Hematopoietic multipotent progenitor cell treated with erythropoietin and hydrocortisone succinate and interleukin-3 and kit ligand, for 4 days (in vitro differentiated cells): ENCODE results near the gene RBM23.

Source experiments
- DNase-seq: peaks from one replicate; pipeline ENCODE4 v3.0.0-alpha.2; 2015

RBM23 gene

DNA sequence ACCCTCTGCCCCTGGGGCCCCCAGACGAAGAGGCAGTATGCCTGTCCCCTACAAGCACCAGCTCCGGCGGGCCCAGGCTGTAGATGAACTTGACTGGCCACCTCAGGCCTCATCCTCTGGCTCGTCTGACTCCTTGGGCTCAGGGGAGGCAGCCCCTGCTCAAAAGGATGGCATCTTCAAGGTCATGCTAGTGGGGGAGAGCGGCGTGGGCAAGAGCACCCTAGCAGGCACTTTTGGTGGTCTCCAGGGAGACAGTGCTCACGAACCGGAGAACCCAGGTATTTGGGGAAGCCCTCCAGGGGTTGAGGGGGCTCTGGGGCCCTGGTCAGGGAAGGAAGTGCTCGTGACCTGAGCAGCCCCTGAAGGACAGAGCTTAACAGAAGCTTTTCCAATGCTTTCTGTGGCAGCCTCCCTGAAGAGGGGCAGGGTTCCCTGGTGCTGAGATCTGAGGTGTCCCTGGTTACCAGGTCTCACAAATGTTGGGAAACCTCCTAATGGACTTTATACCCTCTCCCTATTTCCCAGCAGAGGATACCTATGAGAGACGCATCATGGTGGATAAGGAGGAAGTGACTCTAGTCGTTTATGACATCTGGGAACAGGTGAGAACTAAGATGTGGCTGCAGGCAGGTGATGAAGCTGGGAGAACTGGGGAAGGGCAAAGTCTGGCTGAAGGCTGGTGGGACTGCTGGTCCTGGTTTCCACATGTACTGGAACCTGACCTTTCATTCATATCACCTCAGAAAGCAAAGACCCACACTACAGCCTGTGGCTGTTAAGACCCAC, 34.0 kb downstream of the RBM23 start:
- no peak for DNase-seq

GRCh38 chr14:22884076-22884737, 34.7 kb downstream of the RBM23 start:
- no peak for DNase-seq

GRCh38 chr14:22883173-22883976, 35.6 kb downstream of the RBM23 start, which contains the start of gene REM2:
Gene REM2 (plus strand): TSS chr14:22883222. CDS start chr14:22883288, 66 bp downstream.
- DNase-seq: no peak

DNA sequence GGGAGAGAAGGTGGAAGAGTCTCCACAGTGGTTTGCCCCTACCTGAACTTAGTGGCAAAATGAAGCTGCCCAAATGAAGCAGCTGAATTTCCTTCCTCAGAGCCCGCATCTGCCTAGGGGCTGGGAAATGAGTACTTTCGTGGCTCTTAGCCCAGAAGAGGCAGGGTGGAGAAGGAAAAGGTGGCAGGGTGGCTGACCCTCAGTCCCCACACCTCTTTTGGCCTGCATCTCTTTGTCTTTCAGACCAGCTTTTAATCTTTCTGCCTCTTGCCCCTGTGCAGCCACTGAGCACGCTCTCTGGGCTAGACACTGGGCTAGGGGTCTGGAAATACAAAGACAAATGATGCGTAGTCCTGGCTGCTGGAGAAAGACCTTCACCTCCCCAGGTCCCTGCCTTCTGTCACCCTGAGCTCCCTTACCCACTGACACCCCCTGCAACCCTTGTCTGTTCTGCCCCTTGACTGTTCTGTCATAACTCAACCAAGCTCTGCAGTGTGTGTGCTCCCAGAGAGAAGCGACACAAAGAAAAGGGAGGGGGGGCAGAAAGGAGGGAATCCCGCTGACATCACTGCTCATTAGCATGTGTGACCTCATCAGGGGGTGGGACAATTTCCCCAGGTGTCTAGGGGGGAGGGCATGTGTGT, 36.3 kb downstream of the RBM23 start:
- no peak for DNase-seq

DNA sequence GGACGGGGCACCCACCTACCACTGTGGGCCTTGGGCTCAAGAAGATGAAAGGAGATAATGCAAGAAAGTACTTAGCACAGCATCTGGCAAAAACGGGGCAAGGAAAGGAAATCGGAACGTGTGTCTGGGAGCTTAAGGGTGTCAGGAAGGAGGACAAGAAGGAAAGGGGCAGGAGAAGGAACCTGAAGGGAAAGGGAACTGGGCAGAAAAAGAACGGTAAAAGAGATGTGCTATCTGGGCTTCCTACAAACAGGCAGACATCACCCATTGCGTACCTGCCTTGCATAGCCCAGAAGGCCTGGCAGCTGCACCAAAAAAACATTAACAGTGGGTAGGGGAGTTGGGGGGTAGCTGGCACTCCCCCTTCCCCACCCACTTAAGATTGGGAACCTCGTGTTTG, 36.9 kb downstream of the RBM23 start:
- no peak for DNase-seq

DNA sequence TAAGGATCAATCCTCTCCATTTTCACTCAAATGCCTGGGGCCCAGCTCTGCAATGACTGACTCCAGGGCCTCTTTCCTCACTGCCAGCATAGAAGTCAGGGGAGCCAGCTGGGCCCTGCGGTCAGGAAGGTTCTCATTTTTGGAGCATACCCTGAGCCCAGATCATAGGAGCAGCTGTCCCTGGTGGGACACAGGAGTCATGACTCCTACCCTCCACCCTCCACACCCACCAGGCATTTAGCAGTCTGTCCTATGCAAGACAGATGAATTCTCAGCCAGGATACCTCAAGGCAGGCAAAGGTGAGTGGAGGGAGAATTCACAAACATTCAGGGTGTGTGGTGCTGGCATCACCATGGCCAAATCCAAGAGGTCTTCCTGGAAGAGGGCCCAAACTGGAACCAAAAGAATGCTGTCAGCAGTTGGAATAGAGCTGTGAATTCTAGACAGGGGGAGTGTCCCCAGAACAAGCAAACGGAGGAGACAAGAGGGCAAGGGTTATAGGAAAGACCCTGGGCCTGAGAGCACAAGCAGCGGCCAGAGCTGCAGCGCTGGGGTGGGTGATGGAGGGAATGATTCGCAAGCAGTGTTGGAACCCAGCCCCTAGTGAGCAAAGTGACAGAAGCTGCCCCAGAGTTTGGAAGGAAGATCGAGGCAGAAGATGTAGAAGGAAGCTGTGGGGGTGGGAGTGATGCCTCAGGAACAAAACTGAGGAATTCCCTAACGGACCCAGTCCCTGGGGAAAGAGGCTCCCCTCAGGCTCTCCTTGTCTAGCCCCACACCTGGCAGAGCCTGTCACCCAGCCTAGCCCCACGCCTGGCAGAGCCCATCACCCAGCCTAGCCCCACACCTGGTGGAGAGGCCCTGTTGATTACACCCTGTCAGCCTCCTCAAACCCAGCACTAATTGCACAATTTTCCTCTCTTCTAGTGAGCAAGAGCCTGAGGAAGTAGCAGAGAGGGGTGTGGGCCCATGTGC, 40.4 kb downstream of the RBM23 start:
- DNase-seq: no peak

GRCh38 chr14:22877000-22877501, 41.9 kb downstream of the RBM23 start:
- no peak for DNase-seq

DNA sequence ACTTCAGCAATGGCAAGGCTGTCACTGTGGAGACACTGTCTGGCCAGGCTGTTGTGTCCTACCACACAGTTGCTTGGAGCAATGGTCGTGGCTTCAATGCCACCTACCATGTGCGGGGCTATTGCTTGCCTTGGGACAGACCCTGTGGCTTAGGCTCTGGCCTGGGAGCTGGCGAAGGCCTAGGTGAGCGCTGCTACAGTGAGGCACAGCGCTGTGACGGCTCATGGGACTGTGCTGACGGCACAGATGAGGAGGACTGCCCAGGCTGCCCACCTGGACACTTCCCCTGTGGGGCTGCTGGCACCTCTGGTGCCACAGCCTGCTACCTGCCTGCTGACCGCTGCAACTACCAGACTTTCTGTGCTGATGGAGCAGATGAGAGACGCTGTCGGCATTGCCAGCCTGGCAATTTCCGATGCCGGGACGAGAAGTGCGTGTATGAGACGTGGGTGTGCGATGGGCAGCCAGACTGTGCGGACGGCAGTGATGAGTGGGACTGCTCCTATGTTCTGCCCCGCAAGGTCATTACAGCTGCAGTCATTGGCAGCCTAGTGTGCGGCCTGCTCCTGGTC, 43.1 kb downstream of the RBM23 start:
- DNase-seq: no peak

GRCh38 chr14:22875003-22875747, 43.8 kb downstream of the RBM23 start:
- DNase-seq: no peak

DNA sequence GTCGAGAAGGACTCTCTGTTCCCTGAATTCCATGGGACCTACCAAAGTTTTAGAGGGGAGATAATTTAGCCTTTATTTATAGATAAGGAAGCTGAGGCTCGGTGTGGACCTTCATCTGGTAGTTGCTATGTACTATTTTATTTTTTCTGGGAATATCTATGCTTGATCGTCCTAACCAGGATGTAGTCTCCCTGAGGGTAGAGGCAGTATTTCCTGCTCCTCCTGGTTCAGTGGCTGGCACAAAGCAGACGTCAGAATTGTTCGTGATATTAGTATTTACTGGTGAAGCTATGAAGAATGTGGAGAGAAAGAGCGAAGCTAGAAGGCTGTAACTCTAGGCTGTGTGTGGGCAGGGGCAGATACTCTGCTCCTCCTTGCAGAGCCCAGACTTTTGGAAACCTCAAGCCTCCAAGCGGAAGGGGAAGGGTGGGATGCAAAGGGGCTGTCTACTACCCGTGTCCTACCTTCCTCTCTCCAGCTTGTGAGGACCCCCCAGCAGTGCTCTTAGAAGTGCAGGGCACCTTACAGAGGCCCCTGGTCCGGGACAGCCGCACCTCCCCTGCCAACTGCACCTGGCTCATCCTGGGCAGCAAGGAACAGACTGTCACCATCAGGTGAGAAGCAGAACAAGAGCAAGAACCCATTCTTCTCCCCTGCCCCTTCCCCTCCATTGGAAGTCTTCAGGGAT, 46.0 kb downstream of the RBM23 start:
- no peak for DNase-seq

DNA sequence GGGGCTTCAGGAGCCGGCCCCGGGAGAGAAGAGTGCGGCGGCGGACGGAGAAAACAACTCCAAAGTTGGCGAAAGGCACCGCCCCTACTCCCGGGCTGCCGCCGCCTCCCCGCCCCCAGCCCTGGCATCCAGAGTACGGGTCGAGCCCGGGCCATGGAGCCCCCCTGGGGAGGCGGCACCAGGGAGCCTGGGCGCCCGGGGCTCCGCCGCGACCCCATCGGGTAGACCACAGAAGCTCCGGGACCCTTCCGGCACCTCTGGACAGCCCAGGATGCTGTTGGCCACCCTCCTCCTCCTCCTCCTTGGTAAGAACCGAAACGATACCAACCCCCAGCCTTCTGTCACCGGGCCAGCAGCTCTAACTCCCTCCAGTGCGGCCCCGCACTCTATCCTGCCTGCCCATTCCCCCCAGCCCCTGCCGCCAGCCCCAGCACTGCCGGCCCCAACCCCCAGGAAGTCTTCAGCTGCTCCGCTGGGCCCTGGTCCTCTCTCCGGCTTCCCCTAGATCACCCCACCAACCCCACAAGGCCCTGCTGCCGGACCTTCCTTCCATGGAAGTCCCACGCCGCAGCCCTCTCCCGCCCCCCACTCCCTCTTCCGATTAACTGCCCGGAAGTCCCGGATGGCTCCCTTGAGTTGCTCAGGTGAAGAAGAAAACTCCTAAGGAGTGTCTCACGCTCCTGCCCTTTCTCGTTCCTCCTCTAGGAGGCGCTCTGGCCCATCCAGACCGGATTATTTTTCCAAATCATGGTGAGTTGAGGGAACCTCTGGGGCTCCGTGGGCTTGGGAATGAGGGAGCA, 46.7 kb downstream of the RBM23 start:
- DNase-seq: peak; percentile 81

DNA sequence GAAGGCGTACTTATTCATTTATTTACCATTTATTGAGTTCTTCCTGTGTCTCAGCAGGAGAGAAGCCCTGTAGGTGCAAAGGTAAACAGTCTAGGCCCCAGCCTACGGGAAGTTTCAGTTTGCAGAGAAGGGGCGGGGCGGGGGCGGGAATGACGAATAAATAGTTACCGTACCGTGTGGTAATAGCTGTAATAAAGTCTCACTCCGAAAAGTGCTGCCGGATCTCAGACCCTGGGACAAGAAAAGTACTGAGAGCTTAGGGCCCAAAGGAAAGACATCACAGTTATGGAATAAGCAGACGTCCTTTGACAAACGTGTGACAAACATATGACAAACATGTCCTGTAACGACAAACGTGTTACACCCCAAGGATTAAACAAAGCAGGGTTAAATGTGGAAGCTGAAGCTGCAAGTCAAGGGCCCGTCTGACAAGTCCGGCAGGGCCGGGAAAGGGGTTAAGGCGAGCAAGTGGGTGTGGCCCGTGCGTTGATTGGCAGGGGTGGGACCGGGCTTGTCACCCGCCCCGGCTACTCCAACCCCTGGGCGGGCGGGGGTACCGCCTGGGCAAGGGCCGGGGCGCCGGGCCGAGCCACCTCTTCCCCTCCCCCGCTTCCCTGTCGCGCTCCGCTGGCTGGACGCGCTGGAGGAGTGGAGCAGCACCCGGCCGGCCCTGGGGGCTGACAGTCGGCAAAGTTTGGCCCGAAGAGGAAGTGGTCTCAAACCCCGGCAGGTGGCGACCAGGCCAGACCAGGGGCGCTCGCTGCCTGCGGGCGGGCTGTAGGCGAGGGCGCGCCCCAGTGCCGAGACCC, 47.5 kb downstream of the RBM23 start, which contains the start of gene LRP10:
Gene LRP10, plus strand, starts transcription at position 517 of the 809 bp plus-strand sequence. CDS start 564 bp downstream, outside the sequence.
- DNase-seq: peak; percentile 96

GRCh38 chr14:22870811-22871223, 48.1 kb downstream of the RBM23 start:
- peak; percentile 77 for DNase-seq

- DNase-seq: no peak
These were observed 52.1 kb downstream of the RBM23 start for GRCh38 chr14:22866874-22867273.

GRCh38 chr14:22865424-22866405, 53.2 kb downstream of the RBM23 start:
- no peak for DNase-seq

GRCh38 chr14:22864979-22865378, 54.0 kb downstream of the RBM23 start:
- DNase-seq: no peak

DNA sequence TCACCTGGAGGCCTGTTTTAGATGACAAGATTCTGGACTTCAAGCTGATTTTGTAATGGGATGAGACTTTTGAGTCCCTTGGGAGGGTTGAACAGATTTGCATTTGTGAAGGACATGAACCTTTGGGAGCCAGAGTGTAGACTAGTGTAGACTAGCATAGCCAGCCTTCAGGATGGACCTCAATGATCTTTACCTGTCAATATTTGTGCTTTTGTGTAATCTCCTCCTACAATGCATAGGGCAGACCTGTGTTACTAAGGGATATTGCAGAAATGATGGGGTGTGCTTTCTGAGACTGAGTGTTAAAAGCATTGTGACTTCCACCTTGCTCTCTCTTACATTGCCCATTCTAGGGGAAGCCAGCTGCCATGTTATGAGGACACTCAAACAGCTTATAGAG, 57.3 kb downstream of the RBM23 start:
- DNase-seq: no peak
